Fibroblast of pulmonary artery (primary cell): ENCODE results near the gene SLC35B3.
A peak's percentile ranks its signal among the peaks of the same experiment; 100 is the strongest.

ENCODE experiments used
- DNase-seq: peaks from one replicate; pipeline ENCODE4 v3.0.0-alpha.2; 2010; ENCODE audit warnings: low read depth
- H3K4me3 ChIP-seq: replicated peaks from 2 replicates; pipeline ENCODE4 v1.5.1; 2011; ENCODE audit warnings: low read depth, mild to moderate bottlenecking, control low read depth, low read length, moderate library complexity
- CTCF ChIP-seq: IDR thresholded peaks from 2 replicates; pipeline ENCODE4 v1.5.1; 2011; ENCODE audit warnings: mild to moderate bottlenecking, control low read depth, low read length, inconsistent platforms; ENCODE audit errors: missing control alignments

SLC35B3 gene

DNA sequence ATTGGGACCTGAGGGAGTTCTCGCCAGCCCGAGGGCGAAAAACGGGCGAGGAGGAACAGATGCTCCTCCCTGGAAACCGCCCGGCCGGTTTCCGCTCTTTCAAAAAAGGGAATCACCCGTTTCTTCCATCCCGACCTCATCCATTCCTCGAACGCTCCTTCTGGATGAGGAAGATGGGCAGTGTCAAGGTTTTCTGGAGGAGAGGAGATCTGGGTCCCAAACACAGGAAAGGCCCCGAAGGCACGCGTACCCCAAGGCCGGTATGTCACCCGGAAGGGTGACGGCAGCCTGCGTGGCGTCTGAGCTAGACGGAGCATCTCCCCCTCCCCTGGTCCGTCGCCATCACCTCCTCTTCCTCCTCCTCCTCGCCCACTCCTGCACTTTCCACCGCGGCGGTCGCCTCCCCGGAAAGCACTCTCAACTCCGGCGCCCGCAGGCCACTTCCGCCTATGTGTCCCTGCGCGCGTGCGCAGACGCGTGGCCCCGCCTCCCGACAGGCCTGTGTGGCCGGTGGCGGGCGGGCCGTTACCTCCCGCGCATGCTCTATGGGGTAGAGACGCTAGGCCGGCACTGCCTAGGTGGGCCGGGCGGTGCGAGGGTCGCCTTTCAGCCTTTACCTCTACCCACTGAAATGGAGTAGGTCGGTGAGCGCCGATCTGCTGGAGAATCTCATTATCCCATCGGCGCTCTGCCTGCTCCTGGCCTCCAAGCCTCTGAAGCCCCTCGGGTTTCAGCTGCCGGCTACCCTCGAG lies at the start of gene SLC35B3:
Gene SLC35B3 (minus strand): TSS at position 453 of the 752 bp plus-strand sequence.
- DNase-seq: peak; percentile 94
- no peak for TF ChIP-seq CTCF
- peak within 1 kb of the TSS; percentile 70 for H3K4me3 ChIP-seq

GRCh38 chr6:8483650-8484049 lies 48.3 kb upstream of the SLC35B3 start:
- no peak for TF ChIP-seq CTCF
- no peak overlapping the region for H3K4me3 ChIP-seq
- no peak for DNase-seq

DNA sequence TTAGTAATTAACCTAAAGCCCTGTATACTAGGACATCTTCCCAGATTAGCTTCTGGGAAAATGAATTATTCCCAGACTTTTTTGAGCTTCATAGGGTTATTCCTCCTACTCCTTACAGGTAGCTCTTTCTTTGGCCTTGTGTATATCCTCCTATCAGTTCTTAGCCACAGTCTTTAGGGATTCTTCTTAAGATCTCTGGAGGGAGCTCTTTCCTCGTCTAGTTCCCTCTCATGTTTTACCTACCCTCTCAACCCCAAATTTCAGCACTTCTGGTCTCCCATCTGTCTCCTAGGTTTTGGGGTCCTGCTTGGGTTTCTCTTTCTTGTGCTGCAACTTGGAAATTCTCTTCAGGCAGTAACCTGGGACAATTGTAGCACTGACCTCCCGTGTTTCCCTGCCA lies 46.4 kb upstream of the SLC35B3 start:
- DNase-seq: no peak
- H3K4me3 ChIP-seq: no peak overlapping the region
- no peak for TF ChIP-seq CTCF

GRCh38 chr6:8478418-8478817 lies 43.1 kb upstream of the SLC35B3 start:
- no peak overlapping the region for H3K4me3 ChIP-seq
- no peak for TF ChIP-seq CTCF
- no peak for DNase-seq

DNA sequence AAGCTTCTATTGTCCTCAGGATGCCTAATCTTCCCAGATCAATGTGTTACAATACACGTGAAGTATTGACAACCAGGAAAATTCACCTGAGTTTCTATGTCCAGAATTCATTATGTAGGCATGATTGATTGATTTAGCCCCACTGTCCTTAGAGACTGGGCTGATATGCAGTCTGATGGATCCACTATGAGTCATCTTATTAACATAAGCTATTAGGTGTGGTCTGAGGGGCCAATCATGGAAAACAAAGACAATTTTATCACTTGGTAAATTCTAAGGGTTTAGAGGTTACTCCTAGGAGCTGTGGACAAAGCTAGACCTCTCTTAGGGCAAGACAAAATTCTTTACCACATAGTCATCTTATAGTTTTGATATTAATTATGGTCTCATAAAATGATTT lies 41.3 kb upstream of the SLC35B3 start:
- no peak for TF ChIP-seq CTCF
- DNase-seq: no peak
- H3K4me3 ChIP-seq: no peak overlapping the region

DNA sequence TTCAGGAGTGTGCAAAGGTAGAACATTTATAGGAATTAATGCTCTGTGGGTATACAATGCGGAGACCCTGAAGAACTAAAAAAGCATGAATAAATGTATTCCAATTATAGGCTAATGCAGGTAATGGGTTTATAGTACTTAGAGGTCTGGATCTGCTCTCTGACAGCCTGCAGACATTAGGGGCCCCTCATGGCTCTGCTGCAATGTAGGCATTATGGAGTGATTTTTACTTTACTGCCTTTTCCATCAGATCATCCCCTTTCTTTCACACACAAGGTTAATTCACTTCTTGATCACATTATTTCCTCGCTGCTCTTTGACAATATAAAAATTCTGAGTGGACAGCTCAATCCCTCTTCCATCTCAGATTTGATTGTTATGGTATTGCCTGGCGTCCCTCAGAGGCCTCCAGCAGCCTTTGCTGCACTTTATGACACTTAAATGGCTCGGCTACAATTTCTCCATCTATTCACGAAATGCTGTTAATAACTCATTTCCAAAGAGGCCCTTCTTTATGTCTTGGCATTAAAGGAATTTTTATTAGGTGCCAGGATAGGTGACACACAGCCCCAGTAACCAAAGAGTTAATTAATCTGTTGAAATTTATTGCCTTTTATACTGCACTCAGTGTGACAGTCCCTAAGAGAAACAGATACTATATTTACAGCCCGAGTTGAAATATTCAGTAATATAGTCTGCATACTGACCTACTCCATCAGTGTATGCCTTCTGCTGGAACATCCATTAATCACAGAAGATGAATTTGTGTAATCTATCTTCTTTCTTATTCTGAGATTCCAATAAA lies 33.4 kb upstream of the SLC35B3 start:
- no peak for DNase-seq
- H3K4me3 ChIP-seq: no peak overlapping the region
- no peak for TF ChIP-seq CTCF
